HG03103 (cell line): Measurements from ENCODE around the gene ZIC1.

Source experiments
- ATAC-seq: cut with Tn5 transposase; IDR thresholded peaks from one replicate; pipeline ENCODE4 v1.9.1; 2021; ENCODE audit warnings: low read depth; ENCODE audit not compliant: unreplicated experiment

Gene ZIC1

DNA sequence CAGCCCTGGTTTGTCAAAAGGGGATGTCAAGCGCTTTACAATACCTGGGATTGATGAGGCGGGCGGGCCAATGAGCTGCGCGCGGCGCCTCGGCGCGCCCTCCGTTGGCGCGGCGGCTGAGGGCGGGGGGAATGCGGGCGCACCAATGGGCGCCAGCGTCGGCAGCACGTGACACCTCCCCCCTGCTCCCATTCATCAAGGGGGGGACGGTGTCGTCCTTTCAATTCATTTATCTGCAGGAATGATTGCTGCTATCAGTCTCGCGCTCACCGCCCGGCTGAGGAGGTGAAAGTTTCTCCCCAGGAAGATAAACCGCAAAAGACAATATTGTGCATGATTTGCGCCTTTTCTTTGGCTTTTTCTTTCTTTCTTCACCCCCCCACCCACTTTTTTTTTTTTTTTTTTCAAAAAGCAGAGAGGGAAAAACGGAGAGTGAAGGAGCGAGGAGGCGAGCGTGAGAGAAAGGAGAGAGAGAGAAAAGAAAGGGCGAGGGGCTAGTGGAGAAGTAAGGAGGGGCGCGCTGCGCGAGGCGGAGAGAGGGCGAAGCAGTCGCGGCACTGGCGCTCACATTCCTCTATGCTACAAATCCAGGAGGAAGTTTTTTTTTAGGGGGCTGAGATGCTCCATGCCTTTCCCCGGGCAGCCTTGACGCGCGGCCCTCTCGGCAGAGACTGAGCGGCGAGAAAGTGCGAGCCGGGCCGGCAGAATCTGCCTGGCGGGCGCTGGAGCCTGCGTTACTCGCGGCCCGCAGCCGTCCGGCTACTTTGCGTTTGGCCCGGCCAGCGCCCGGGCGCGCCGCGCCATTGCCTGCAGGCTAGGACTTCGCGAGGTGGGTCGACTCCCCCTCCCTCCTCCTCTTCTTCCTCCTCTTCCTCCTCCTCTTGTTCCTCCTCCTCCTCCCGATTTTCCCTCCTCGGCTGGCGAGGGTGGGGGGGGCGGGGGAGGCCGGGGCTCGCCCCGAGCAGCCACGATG is at the start of gene ZIC1:
Gene ZIC1, plus strand, starts transcription at position 223 of the 973 bp plus-strand sequence. Its CDS starts 748 bp downstream, at position 971.
- ATAC-seq: no peak

DNA sequence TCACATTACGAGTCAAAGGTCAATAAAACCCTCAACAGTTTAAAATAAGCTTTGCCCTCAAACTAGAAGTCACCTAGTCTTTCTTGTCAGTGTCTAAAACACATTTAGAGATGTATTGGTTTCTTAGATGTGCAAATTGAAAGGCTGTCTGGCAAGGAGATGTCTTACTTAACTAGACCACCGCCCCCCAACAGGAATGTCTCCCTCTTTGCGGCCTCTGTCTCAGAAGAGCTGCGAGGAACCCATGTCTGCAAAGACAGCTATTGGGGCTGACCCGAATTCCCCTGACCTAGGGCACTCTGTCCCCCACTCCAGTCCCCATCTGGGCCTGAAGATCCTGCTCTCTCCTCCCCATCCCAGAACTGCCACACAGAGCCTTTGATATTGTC is 49.1 kb upstream of the ZIC1 start:
- no peak for ATAC-seq

DNA sequence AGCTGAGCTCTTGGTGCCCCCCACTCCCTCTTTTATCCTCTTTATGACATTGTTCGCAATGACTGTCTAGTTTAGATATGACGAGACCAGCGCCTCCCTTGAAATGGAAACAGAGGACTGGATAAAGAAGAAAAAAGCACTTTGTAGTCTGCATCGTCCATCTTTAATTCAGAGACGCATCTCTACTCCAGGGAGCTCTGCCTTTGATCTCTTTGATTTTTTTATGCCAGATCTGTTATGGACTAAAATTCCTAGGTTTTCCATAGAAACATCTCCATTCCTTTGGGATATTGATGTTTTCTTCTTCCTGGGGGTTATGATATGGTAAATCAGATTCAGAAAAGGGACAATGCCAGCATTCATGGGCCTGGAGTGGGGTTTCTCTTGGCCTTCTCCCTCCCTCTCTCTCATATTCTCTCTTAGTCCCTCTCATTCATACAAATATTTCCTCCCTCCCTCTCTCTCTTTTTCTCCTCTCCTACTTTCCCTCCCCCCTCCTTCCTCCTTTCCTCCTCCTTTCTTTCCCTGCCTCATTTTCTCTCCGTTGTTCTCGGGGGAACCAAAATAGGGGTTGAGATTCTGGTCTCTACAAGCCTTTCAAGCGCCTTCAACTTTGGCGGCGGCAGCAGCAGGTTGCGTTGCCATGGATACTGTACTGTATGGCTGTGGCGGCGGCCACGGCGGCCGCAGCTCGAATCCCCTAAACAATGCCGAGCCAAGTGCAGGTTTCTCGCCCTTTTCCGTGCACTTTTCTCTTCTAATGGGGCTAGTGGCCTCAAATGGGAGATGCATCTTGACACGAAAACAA is 48.3 kb upstream of the ZIC1 start:
- ATAC-seq: no peak

DNA sequence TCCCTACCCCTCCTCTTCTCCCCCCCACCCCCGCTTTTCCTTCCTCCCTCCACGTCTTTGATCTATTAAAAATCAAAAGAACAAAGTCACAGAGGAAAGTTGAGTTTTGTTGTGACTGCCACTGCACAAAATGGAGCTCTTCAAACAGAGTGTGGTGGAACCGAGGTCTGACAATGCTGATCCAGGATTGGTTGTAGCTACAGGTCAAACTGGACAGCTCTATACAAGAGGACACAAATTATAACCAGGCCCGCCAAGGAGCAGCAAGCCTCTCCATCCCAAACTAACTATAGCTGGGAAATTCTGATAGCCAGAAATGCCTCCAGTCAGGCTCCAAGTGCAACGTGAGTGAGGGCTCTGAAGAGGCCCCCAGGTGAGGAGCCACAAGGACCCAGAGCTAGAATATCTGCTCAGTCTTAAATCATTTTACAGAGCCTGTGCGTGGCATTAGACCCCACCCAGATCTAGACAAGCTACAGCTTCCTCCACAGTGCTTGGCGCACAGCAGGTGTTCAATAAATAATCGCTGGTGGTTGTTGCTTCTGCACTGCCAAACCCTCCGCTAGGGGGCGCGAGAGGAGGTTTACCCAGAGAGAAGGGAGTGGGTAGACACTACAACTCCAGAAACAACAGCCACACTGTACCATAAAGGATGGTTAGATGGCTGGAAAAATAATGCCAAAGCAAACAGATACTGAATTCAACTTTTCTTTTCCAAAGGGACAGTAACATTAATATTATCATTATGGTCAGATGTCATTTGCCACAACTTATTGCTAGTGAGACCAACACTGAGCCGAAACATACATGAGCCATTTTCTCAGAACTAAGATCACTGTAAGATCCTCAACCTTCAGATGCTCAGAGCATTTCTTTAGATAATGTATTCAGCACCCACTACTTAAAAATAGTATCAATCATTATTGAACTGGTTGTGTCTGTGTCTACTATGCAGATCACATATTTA is 47.4 kb upstream of the ZIC1 start:
- peak; percentile 76 for ATAC-seq

DNA sequence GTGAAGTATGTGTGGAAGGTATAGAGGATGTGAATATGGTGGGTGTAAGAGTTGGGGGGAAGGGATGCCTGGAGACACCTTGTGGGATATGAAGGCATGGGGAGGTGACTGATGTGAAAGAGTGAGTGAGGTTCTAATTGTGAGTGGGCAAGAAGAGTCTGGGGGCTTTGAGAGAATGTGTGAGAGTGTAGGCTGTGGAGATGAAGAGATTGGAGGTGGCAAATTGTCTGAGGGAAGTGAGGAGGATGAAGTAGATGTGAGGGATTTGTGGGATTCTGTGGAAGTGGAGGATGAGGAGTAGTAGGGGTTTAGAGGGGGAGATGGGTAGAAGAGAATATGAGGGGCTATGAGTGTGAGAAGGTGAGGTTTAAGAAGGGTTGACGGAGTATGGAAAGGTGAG is 44.4 kb upstream of the ZIC1 start:
- ATAC-seq: no peak

DNA sequence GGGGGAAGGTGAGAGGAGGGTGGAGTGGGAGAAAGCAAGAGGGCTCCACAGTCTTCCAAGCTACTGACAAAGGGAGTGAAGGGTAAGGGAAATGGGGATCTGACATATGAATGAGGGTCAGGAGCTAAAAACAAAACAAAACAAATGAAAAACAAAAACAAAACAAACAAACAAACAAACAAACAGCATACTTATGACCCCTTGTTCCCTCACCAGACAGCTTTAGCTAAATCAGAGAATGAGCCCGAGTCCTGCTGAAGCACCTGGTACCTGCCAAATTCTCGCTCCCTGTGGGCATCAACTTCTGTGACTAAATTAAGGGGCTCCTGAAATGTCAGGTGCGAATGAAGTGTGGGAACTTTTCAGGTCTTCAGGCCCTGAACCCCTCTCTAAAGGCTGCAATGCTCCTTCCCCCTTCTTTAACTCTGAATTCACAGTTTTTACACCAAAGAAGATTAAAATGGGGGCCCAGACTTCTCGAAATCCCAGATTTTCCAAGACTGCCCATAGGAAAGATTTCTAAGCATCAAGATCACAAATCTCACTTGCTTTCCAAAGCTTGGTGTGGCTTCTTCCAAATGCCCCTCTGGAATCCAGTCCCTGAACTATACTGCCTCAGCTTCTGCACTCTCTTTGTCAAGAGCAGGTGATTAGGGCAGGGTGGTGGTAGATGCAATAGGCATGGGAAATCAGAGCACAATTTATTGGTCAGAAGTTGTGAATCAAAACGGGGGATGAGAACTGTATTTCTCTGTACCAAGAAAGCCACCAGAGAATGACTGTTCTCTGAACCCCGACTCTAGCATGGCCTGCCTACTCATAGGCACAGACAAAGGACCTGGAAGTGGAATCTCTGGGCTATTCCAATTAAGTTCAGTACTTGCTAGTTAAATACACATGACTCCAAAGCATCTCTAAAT is 43.7 kb upstream of the ZIC1 start:
- ATAC-seq: no peak

DNA sequence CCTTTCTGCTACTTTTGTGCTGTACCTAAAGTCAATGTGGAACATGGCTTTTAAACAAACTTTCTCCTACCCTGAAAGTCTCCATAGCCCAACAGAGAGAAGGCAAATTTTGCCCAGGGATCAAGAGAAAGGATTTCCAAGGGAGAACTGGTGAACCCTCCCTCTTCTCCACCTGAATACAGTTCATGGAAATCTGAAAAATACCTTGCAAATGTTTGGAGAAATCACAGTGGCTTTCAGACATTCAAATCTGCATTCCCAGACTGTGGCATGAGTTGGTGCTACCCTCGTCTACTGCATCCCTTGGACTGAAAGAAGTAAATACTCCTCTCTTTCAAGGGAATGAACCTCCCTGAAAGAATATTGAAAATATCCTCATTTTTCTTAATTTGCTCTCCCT is 41.5 kb upstream of the ZIC1 start:
- no peak for ATAC-seq

DNA sequence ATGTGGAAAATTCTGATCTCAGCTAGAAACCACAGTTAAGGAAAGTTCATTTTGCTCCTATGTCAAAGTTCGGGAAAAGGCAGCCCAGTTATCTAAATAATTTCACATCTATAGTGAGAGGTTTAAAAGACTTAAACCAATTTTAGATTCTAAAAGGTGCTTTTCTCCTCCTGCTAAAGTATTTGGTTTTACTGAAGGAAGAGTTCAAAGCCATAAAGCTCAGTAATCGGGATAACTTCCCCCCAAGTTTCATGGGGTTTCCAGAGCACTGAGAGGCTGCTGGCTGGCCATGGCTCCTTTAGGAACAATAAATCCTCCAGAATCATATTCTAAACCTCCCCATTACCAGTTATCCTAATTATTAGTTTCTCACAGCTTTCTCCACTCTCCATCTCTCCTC is 41.0 kb upstream of the ZIC1 start:
- ATAC-seq: no peak

DNA sequence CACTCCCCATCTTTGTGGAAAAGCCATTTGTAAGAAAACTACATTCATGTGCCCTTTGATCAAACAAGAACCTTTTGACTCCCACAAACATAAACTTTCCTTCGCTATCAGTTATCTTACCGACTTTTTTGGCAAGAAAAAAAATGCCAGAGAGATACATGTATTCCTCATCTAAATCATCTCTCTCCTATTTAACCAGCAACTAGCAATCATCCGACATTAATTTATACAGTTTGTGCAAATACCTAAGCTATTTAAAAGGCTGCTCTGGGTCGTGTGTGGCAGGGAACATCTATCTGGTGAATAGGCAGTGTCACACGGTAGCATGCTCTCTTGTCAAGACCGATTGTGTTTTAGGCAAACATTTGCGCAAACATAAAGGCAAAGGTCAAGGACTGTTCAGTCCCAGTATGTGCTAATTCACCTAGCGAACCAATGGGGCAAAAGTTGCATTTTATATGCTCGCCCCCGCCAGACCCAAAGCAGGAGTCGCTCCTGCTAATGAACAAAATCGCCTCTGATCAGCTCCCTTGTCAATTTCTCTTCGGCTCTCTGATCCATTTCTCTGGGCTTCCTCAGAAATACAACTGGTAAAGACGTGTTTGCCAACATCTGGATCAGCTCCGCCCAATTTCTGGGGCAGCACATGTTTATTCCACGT is 40.5 kb upstream of the ZIC1 start:
- ATAC-seq: no peak

DNA sequence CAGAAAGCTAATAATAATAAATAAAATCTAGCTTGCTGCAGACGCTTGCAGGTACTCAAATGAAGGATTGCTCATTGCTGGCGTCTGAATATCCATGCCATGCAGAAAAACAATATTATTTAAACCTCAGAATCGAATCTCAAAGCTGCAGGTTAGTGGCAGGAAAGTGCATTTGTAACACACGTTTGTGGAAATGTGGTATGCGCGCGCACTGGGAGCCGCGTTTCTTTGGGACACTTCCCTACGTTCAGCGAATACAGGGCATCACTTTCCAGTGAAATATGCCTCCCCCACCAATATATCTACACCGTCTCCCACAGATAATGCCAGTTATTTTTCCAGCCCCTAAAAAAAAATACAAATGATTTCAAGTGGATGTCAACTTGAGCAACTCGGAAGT is 39.9 kb upstream of the ZIC1 start:
- no peak for ATAC-seq

DNA sequence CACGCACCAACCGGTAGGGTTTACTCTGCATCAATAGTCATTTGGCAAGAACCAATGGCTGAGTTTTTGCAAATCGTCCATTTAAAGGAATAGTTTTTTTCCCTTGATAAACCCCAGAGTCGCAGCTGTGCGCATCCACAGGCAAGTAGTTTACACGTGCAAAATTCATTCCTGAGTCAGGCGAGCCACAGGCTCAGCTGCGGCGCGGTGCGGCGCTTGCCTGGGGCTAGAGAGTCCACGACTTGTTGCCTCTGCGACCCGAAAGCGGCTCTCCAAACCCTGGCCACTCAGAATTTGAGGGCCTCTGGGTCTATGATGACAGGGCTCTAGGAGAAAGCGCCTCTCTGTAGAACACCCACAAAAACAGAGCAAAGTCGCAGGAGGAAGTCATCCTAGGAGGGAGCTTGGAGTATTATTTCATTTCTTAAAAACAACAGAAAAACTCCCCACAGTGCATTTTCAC is 39.5 kb upstream of the ZIC1 start:
- no peak for ATAC-seq

DNA sequence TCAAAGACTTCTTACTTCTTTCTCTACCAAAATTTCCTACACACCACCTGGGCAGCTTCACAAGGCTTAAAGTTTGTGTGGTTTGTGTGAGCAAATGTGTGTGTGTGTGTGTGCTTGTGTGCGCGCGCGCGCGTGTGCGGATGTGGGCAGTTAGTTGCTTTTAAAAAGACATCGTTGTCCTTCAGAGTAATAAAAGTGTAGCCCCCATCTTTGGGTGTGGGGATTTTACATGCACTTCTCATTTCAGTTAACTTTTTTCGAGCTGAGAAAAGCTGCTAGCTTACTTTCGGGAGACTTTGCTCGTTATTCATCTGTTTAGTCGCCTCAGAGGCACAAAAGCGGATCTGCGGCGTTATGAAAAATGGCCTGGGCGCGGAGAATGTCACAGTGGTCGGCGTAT is 38.8 kb upstream of the ZIC1 start:
- ATAC-seq: no peak

DNA sequence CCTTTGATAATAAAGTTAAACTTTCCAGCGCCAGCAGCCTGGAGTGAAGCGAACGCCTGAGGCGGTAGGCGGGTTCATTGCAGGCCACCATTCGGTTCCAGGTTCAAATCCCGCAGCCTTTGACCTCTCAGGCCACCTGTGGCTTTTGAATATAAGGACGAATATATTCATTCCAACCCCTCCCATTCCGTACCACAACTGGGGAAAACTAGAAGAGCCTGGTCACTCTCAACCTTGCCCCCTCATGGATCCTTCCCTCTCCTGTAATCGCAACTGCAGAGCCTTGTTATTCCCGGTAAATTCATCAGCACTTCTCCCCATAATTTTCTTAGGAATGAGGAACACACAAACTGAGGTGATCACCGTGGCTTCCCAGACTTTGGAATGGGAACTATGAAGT is 38.0 kb upstream of the ZIC1 start:
- no peak for ATAC-seq

DNA sequence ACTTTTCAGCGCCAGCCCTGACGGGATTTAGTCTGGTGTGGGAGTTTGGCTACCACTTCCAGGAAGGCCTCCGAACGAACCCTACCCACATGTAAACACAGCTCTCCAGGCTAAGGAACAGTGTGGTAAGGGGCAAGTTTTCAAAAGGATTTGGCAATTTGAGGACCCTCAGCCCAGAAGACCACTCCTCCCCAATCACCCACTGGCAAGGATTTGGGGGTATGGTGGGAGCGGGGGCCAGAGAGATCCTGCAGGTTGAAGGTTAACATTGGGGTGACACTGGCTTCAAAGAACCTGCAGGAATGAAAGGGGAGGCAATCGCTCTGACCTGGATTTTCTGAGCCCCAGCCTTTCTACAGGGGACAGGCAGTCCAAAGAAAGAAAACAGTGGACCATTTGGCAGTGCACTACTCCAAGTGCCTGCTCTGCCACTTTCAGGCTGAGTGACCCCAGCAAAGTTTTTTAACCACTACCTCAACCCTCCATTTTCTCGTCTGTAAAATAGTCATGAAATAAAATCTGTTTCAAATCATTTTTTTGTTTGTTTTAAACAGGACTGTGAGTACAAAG is 37.3 kb upstream of the ZIC1 start:
- ATAC-seq: no peak

DNA sequence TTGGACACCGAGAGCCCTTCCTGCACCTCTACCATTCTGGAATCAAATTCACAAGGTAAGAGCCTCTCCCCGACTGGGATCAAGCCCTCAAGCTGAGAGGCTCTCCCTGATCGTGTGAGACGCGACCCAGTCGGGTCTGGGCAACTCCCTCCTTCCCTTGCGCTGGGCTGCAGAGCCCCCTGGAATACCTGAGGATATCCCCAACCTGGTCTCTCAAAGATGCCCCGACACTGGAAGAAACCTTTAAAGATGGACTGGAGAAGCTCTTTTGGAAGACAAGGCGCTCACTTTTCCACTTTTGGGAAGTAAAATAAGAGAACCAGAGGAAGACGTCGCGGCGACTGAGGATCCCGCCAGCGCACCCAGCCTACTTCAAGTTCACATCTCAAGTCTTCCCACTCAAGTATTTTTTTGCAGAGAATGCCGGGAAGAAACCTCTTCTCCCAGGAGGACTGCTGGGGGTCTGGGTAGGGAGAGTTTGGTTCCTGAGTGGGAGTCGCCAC is 36.6 kb upstream of the ZIC1 start:
- no peak for ATAC-seq

DNA sequence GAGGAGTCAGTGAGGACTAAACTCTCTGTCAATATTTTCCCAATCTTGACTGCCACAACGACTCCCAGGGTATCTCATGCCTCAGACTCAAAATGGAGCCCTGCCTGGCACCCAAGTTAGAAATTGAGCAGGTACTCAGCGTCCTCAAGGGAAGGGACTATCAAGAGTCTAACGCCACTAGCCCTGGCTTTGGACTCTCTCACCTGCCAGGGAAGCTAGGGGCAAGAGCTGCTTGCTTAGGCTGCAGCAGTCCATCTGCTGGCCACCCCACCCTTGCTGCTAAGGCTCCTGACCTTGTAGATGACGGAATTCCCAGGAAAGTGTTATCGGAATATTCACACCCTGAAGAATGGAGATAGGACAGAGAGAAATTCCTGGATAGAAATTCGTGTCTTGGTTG is 35.9 kb upstream of the ZIC1 start:
- ATAC-seq: no peak

DNA sequence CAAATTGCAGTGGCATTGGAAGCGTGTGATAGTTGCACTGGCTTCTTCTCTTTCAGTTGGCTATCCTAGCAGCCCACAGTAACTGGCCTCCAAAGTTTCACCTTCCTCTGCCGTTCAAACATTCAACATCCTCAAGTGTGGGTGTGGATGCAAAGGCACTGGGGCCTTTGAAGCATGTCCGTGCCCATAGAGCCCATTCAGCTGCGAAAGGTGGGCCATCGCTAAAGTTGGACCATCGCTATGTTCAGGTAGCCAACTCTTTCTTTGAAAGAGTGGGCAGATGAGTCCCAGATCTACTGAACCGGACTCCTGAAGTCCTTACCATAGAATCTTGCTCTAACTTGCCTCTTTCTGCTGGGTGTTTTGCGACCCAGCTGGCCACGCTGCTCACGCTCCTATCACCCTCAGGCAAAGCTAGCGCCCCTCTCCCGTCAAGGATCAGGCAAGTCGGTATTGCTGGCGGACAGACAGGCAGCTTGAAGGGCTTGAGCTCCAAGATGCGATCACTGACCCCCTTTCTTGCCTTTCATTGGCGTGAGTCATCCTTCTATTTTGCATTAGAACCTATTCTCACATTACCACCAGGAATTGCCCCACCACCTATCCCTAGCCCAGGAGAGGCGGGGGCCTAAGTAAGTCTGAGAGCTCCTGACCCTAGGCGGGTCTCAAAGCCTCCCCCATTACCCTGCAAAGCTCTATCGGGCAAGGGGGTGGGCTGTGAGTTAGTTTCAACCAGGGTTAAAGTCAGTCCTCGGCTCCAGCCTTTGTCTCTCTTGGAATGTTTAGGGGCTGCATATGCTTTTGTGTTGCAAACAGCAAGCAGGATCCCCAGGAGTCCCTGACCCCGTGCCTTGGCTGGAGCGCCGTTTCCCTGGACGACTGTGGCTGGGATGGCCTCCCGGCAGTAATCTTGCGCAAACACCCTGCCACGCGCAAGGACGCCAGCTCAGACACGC is 31.5 kb upstream of the ZIC1 start:
- no peak for ATAC-seq
